HG03280 (cell line): ENCODE measurements around the gene STRN4.

ENCODE experiments used
- ATAC-seq: cut with Tn5 transposase; IDR thresholded peaks from one replicate; pipeline ENCODE4 v1.9.1; 2021; ENCODE audit warnings: mild to moderate bottlenecking, moderate library complexity; ENCODE audit not compliant: unreplicated experiment

The STRN4 gene

GRCh38 chr19:46674416-46675178 is 71.7 kb downstream of the STRN4 start:
- ATAC-seq: no peak

GRCh38 chr19:46670813-46671212 is 75.4 kb downstream of the STRN4 start:
- ATAC-seq: no peak
